Mesenchymal stem cell (in vitro differentiated cells and primary cell): ENCODE data around the gene CEP85.

ENCODE experiments used
- DNase-seq: peaks from one replicate; pipeline ENCODE4 v3.0.0-alpha.2; 2013
- H2AFZ ChIP-seq: one replicate; pipeline ENCODE4 v1.6.1; 2013; ENCODE audit warnings: low read depth, mild to moderate bottlenecking, control low read depth, inconsistent platforms, low read length, moderate library complexity
- H2AK5ac ChIP-seq: 2 replicates; pipeline ENCODE4 v1.6.1; 2013; ENCODE audit warnings: low read length, moderate library complexity, mild to moderate bottlenecking, inconsistent platforms; ENCODE audit not compliant: severe bottlenecking
- H2BK120ac ChIP-seq: one replicate; pipeline ENCODE4 v1.6.1; 2013; ENCODE audit warnings: low read depth, mild to moderate bottlenecking, inconsistent platforms, low read length, moderate library complexity
- H2BK12ac ChIP-seq, 2 experiments: one replicate each; pipeline ENCODE4 v1.6.1; 2013; ENCODE audit warnings: inconsistent platforms in 2 of 2, low read length in 2 of 2, mild to moderate bottlenecking in 2 of 2, moderate library complexity in 2 of 2, control low read depth in 1 of 2
- H2BK15ac ChIP-seq: one replicate; pipeline ENCODE4 v1.6.1; 2013; ENCODE audit warnings: mild to moderate bottlenecking, low read depth, inconsistent platforms; ENCODE audit not compliant: poor library complexity, severe bottlenecking
- H2BK5ac ChIP-seq: 2 replicates; pipeline ENCODE4 v1.6.1; 2013; ENCODE audit warnings: low read depth, mild to moderate bottlenecking, low read length, control low read depth, inconsistent platforms; ENCODE audit not compliant: poor library complexity, severe bottlenecking
- H3K14ac ChIP-seq, 2 experiments: one replicate each; pipeline ENCODE4 v1.6.1; 2013; ENCODE audit warnings: inconsistent platforms in 2 of 2, low read length in 2 of 2, control low read depth in 1 of 2, mild to moderate bottlenecking in 1 of 2, moderate library complexity in 1 of 2
- H3K18ac ChIP-seq, 2 experiments: one replicate each; pipeline ENCODE4 v1.6.1; 2013; ENCODE audit warnings: inconsistent platforms in 2 of 2, low read length in 2 of 2, control low read depth in 1 of 2, low read depth in 1 of 2, mild to moderate bottlenecking in 1 of 2
- H3K23ac ChIP-seq, 2 experiments: one replicate each; pipeline ENCODE4 v1.6.1; 2013; ENCODE audit warnings: inconsistent platforms in 2 of 2, low read length in 2 of 2, mild to moderate bottlenecking in 2 of 2, moderate library complexity in 2 of 2, control low read depth in 1 of 2
- H3K27ac ChIP-seq: 2 replicates; pipeline ENCODE4 v1.5.1; 2013; ENCODE audit warnings: mild to moderate bottlenecking, moderate library complexity, low read length, control low read depth, inconsistent platforms; ENCODE audit not compliant: poor library complexity, severe bottlenecking
- H3K27me3 ChIP-seq, 2 experiments: 2 replicates each; pipeline versions ENCODE4 v1.6.1 to v1.7.0; 2013; ENCODE audit warnings: low read length in 2 of 2, mild to moderate bottlenecking in 2 of 2, moderate library complexity in 2 of 2, control low read depth in 1 of 2, inconsistent platforms in 1 of 2; ENCODE audit not compliant: control insufficient read depth in 1 of 2, insufficient read depth in 1 of 2
- H3K36me3 ChIP-seq, 2 experiments: 2 replicates each; pipeline versions ENCODE4 v1.6.1 to v1.7.0; 2013; ENCODE audit warnings: low read length in 2 of 2, control low read depth in 1 of 2, inconsistent platforms in 1 of 2, low read depth in 1 of 2, mild to moderate bottlenecking in 1 of 2; ENCODE audit not compliant: insufficient read depth in 2 of 2, control insufficient read depth in 1 of 2
- H3K4ac ChIP-seq, 2 experiments: one replicate each; pipeline ENCODE4 v1.6.1; 2013; ENCODE audit warnings: inconsistent platforms in 2 of 2, low read length in 2 of 2, mild to moderate bottlenecking in 2 of 2, moderate library complexity in 2 of 2, control low read depth in 1 of 2, low read depth in 1 of 2
- H3K4me1 ChIP-seq: 2 replicates; pipeline ENCODE4 v1.6.1; 2013; ENCODE audit warnings: low read depth, low read length, control low read depth; ENCODE audit not compliant: control insufficient read depth, insufficient read depth
- H3K4me2 ChIP-seq: 2 replicates; pipeline ENCODE4 v1.6.1; 2013; ENCODE audit warnings: low read length, mild to moderate bottlenecking, inconsistent platforms; ENCODE audit not compliant: poor library complexity, severe bottlenecking
- H3K4me3 ChIP-seq, 2 experiments: 2 replicates each; pipeline versions ENCODE4 v1.5.1 to v1.7.0; 2013; ENCODE audit warnings: low read length in 2 of 2, mild to moderate bottlenecking in 2 of 2, control low read depth in 1 of 2, low read depth in 1 of 2; ENCODE audit not compliant: insufficient read depth in 1 of 2
- H3K79me1 ChIP-seq: replicated peaks from 2 replicates; pipeline ENCODE4 v1.6.1; 2013; ENCODE audit warnings: mild to moderate bottlenecking, control low read depth, low read length, inconsistent platforms; ENCODE audit not compliant: poor library complexity, severe bottlenecking
- H3K9ac ChIP-seq: 2 replicates; pipeline ENCODE4 v1.7.0; 2013; ENCODE audit warnings: mild to moderate bottlenecking, low read length, moderate library complexity
- H3K9me3 ChIP-seq: 2 replicates; pipeline ENCODE4 v1.7.0; 2013; ENCODE audit warnings: mild to moderate bottlenecking, low read length; ENCODE audit not compliant: control insufficient read depth
- H4K8ac ChIP-seq: one replicate; pipeline ENCODE4 v1.6.1; 2013; ENCODE audit warnings: inconsistent platforms, mild to moderate bottlenecking, low read length, moderate library complexity
- H4K91ac ChIP-seq: one replicate; pipeline ENCODE4 v1.6.1; 2013; ENCODE audit warnings: mild to moderate bottlenecking, low read length, inconsistent platforms
- WGBS: methylation state at CpG from one replicate; pipeline ENCODE4 v1.1.7; 2013; ENCODE audit warnings: mixed read lengths; 5-methylcytosine and 5-hydroxymethylcytosine counted together

CEP85 gene

GRCh38 chr1:26280333-26281042 is 46.5 kb downstream of the CEP85 start:
- peak overlapping the region; percentile 83 to 92 for H3K4me3 ChIP-seq
- no peak overlapping the region for H2AFZ ChIP-seq
- peak overlapping the region in 1 of 2 experiments; percentile 94 for H3K23ac ChIP-seq
- H3K18ac ChIP-seq = peak overlapping the region; percentile 92 to 97
- peak overlapping the region; percentile 83 for H4K91ac ChIP-seq
- H3K36me3 ChIP-seq = peaks cover 34 to 43% of the 10 kb centered on the region in 2 experiments
- peak overlapping the region; percentile 70 for H3K4me2 ChIP-seq
- peak overlapping the region; percentile 95 to 96 for H3K4ac ChIP-seq
- peak overlapping the region in 1 of 2 experiments; percentile 98 for H3K14ac ChIP-seq
- peaks cover 21% of the 10 kb centered on the region for H3K79me1 ChIP-seq
- peak overlapping the region; percentile 85 for H2BK120ac ChIP-seq
- peak overlapping the region; percentile 22 for H2BK5ac ChIP-seq
- peak; percentile 62 for DNase-seq
- no peak overlapping the region for H2BK15ac ChIP-seq
- WGBS = 23% methylated on average over 17 of the region's 20 CpGs
- peak overlapping the region; percentile 89 for H4K8ac ChIP-seq
- no peaks in the 10 kb centered on the region for H3K27me3 ChIP-seq
- peak overlapping the region; percentile 15 for H3K27ac ChIP-seq
- H2BK12ac ChIP-seq = peak overlapping the region in 1 of 2 experiments; percentile 45
- H3K9me3 ChIP-seq = no peaks in the 10 kb centered on the region
- H3K4me1 ChIP-seq = peaks cover 54% of the 10 kb centered on the region
- H2AK5ac ChIP-seq = no peak overlapping the region
- H3K9ac ChIP-seq = peak overlapping the region; percentile 84

- no peak overlapping the region for H3K27ac ChIP-seq
- peak overlapping the region; percentile 37 for H3K4me2 ChIP-seq
- no peaks in the 10 kb centered on the region for H3K27me3 ChIP-seq
- H3K4me1 ChIP-seq = peaks cover 51% of the 10 kb centered on the region
- no peak overlapping the region for H2AFZ ChIP-seq
- H4K8ac ChIP-seq = peak overlapping the region; percentile 16
- H3K36me3 ChIP-seq = peaks cover 34 to 44% of the 10 kb centered on the region in 2 experiments
- H2AK5ac ChIP-seq = peak overlapping the region; percentile 14
- peak overlapping the region in 1 of 2 experiments; percentile 92 for H3K4me3 ChIP-seq
- H2BK15ac ChIP-seq = no peak overlapping the region
- no peak overlapping the region for H2BK120ac ChIP-seq
- 89% methylated on average over 5 of the region's 5 CpGs for WGBS
- H4K91ac ChIP-seq = no peak overlapping the region
- no peaks in the 10 kb centered on the region for H3K9me3 ChIP-seq
- DNase-seq = no peak
- no peak overlapping the region for H2BK5ac ChIP-seq
- H3K18ac ChIP-seq = peak overlapping the region in 1 of 2 experiments; percentile 40
- peak overlapping the region in 1 of 2 experiments; percentile 74 for H2BK12ac ChIP-seq
- peak overlapping the region in 1 of 2 experiments; percentile 42 for H3K4ac ChIP-seq
- peak overlapping the region; percentile 84 for H3K9ac ChIP-seq
- peaks cover 21% of the 10 kb centered on the region for H3K79me1 ChIP-seq
- peak overlapping the region in 1 of 2 experiments; percentile 84 for H3K14ac ChIP-seq
- no peak overlapping the region for H3K23ac ChIP-seq
These were observed 47.3 kb downstream of the CEP85 start for GRCh38 chr1:26281091-26281958.

- Histone ChIP-seq H4K91ac (no peak overlapping the region), H3K27ac (no peak overlapping the region), H2BK12ac (no peak overlapping the region), H3K18ac (peak overlapping the region in 1 of 2 experiments; percentile 40), H2AK5ac (peak overlapping the region; percentile 14), H3K4me3 (peak overlapping the region in 1 of 2 experiments; percentile 92), H3K14ac (peak overlapping the region in 1 of 2 experiments; percentile 84), H3K27me3 (no peaks in the 10 kb centered on the region), H3K4ac (peak overlapping the region in 1 of 2 experiments; percentile 42), H2AFZ (no peak overlapping the region), H2BK15ac (no peak overlapping the region), H3K79me1 (peaks cover 21% of the 10 kb centered on the region), H3K4me2 (no peak overlapping the region), H4K8ac (peak overlapping the region; percentile 16), H3K4me1 (peaks cover 50% of the 10 kb centered on the region), H3K9me3 (no peaks in the 10 kb centered on the region), H2BK5ac (no peak overlapping the region), H3K36me3 (peaks cover 32 to 42% of the 10 kb centered on the region in 2 experiments), H3K23ac (no peak overlapping the region), H3K9ac (peak overlapping the region; percentile 84), H2BK120ac (no peak overlapping the region)
- peak; percentile 63 for DNase-seq
- 27% methylated on average over 15 of the region's 15 CpGs for WGBS
These were observed 48.0 kb downstream of the CEP85 start for GRCh38 chr1:26281971-26282370.
